HepG2 (cell line): ENCODE data around the gene FBXO11. TPM values are rescaled to one million over a fixed set of nuclear protein-coding genes. Genes with fewer than 3 reads are reported as not detected.

Experiments used
- BORCS8-MEF2B ChIP-seq: sonication (generic); formaldehyde crosslinking; IDR thresholded peaks from 2 replicates; pipeline ENCODE4 v1.8.0; 2022; ENCODE audit warnings: mild to moderate bottlenecking, missing genetic modification reagents
- ELK4 ChIP-seq: sonication (generic); formaldehyde crosslinking; IDR thresholded peaks from 2 replicates; pipeline ENCODE4 v1.9.0; 2021; ENCODE audit warnings: missing genetic modification reagents, borderline replicate concordance
- HDAC2 ChIP-seq: sonication (generic); formaldehyde crosslinking; IDR thresholded peaks from 2 replicates; pipeline ENCODE4 v1.4.0; 2020; ENCODE audit warnings: missing genetic modification reagents
- HOXA7 ChIP-seq: sonication (generic); formaldehyde crosslinking; IDR thresholded peaks from 2 replicates; pipeline ENCODE4 v1.8.1; 2022; ENCODE audit warnings: mild to moderate bottlenecking, missing genetic modification reagents, moderate library complexity
- KDM2A ChIP-seq: sonication (generic); formaldehyde crosslinking; IDR thresholded peaks from 2 replicates; pipeline ENCODE4 v1.4.0; 2020; ENCODE audit warnings: low read depth, missing genetic modification reagents, borderline replicate concordance
- NCOA2 ChIP-seq: sonication (generic); formaldehyde crosslinking; IDR thresholded peaks from 2 replicates; pipeline ENCODE4 v1.8.0; 2022; ENCODE audit warnings: inconsistent platforms
- POLR2G ChIP-seq: fragments of 200-400 bp; formaldehyde crosslinking; IDR thresholded peaks from 2 replicates; pipeline ENCODE4 v1.6.1; 2018; ENCODE audit warnings: mild to moderate bottlenecking, low read depth, low read length, moderate library complexity
- REPIN1 ChIP-seq: sonication (generic); formaldehyde crosslinking; IDR thresholded peaks from 2 replicates; pipeline ENCODE4 v1.8.0; 2022; ENCODE audit warnings: missing genetic modification reagents, low read depth, mild to moderate bottlenecking, borderline replicate concordance
- SALL2 ChIP-seq: sonication (generic); formaldehyde crosslinking; IDR thresholded peaks from 2 replicates; pipeline ENCODE4 v1.8.1; 2023; ENCODE audit warnings: mild to moderate bottlenecking, missing genetic modification reagents, inconsistent platforms
- SAP130 ChIP-seq: IDR thresholded peaks from 2 replicates; pipeline ENCODE4 v1.6.1; 2016; ENCODE audit warnings: low read depth
- SRY ChIP-seq: sonication (generic); formaldehyde crosslinking; IDR thresholded peaks from 2 replicates; pipeline ENCODE4 v1.8.0; 2022; ENCODE audit warnings: mild to moderate bottlenecking, missing genetic modification reagents
- ZEB1 ChIP-seq: IDR thresholded peaks from 2 replicates; pipeline ENCODE4 v1.6.1; 2012; ENCODE audit warnings: mild to moderate bottlenecking, low read depth, inconsistent platforms; ENCODE audit not compliant: insufficient replicate concordance
- ZFP82 ChIP-seq: sonication (generic); formaldehyde crosslinking; IDR thresholded peaks from 2 replicates; pipeline ENCODE4 v1.5.1; 2020; ENCODE audit warnings: mild to moderate bottlenecking, missing genetic modification reagents, borderline replicate concordance
- ZNF30 ChIP-seq: sonication (generic); formaldehyde crosslinking; IDR thresholded peaks from 2 replicates; pipeline ENCODE4 v1.5.0; 2020; ENCODE audit warnings: mild to moderate bottlenecking, missing genetic modification reagents
- ZNF513 ChIP-seq: sonication (generic); formaldehyde crosslinking; conservative IDR thresholded peaks from 2 replicates; pipeline ENCODE4 v1.5.0; 2020; ENCODE audit warnings: missing genetic modification reagents
- ZNF598 ChIP-seq: sonication (generic); formaldehyde crosslinking; IDR thresholded peaks from 2 replicates; pipeline ENCODE4 v1.5.1; 2020; ENCODE audit warnings: mild to moderate bottlenecking, missing genetic modification reagents, borderline replicate concordance
- ZNF629 ChIP-seq: sonication (generic); formaldehyde crosslinking; conservative IDR thresholded peaks from 2 replicates; pipeline ENCODE4 v1.5.0; 2020; ENCODE audit warnings: missing genetic modification reagents
- ZNF773 ChIP-seq: sonication (generic); formaldehyde crosslinking; IDR thresholded peaks from 2 replicates; pipeline ENCODE4 v1.4.0; 2020; ENCODE audit warnings: missing genetic modification reagents, borderline replicate concordance
- ZNF780A ChIP-seq: sonication (generic); formaldehyde crosslinking; IDR thresholded peaks from 2 replicates; pipeline ENCODE4 v1.8.0; 2022; ENCODE audit warnings: mild to moderate bottlenecking, missing genetic modification reagents, moderate library complexity
- ZSCAN20 ChIP-seq: sonication (generic); formaldehyde crosslinking; IDR thresholded peaks from 2 replicates; pipeline ENCODE4 v1.4.0; 2020; ENCODE audit warnings: missing genetic modification reagents, mild to moderate bottlenecking, borderline replicate concordance
- ZSCAN31 ChIP-seq: sonication (generic); formaldehyde crosslinking; IDR thresholded peaks from 2 replicates; pipeline ENCODE4 v1.5.0; 2020; ENCODE audit warnings: low read depth, mild to moderate bottlenecking, missing genetic modification reagents
- polyA plus RNA-seq, 8 experiments: library from polyadenylated mRNA; depleted of rRNA in 3 of 8; stranded (reverse) in 7 of 8; unstranded in 1 of 8; fragments of >200 nt; fragmentation: Illumina TruSeq in 4 of 8; extraction: Trizol in 4 of 8; gene quantifications; 2 replicates each; pipeline versions ENCODE4 v1.2.1 to v1.2.3, GENCODE V29; 2011 to 2016; ENCODE audit warnings: low read depth in 4 of 8, missing spikeins in 1 of 8, mixed read lengths in 1 of 8; ENCODE audit not compliant: insufficient read depth in 1 of 8
- total RNA-seq, 5 experiments: library from RNA; depleted of rRNA; stranded (reverse); fragments of >200 nt; fragmentation: Illumina TruSeq; extraction: Trizol; gene quantifications; 2 replicates each; pipeline ENCODE4 v1.2.3, GENCODE V29; 2016; ENCODE audit warnings: low read depth in 1 of 5

FBXO11 gene
- total and polyA plus RNA-seq, 2 of the 13 experiments (the other 11 are each of a cell fraction or from before 2014, with no cell fraction given), result 27.9 to 47.6 TPM

GRCh38 chr2:47906157-47907038 is at the start of gene FBXO11 (continued):
- TF ChIP-seq ZNF780A (CRISPR knock-in tag), result no peak
- TF ChIP-seq SRY (CRISPR knock-in tag), result no peak
- TF ChIP-seq ZSCAN20 (CRISPR knock-in tag), result no peak
- TF ChIP-seq ZNF598 (CRISPR knock-in tag), result no peak
- no peak for TF ChIP-seq ZSCAN31
- TF ChIP-seq KDM2A (CRISPR knock-in tag), result peak; percentile 86
- TF ChIP-seq ZNF513 (CRISPR knock-in tag), result no peak
- no peak for TF ChIP-seq ZFP82
- no peak for TF ChIP-seq ELK4
- TF ChIP-seq BORCS8-MEF2B (CRISPR knock-in tag), result peak; percentile 80
- TF ChIP-seq ZEB1, result peak; percentile 24
- TF ChIP-seq REPIN1 (CRISPR knock-in tag), result peak; percentile 63; the same call in 1 of the 2 replicates
- TF ChIP-seq ZNF773 (CRISPR knock-in tag), result 0 out of 2 replicates have a peak, but pooled peaks have one; percentile 48
- TF ChIP-seq ZNF30, result no peak
- TF ChIP-seq NCOA2 (CRISPR knock-in tag), result peak; percentile 43; the same call in 1 of the 2 replicates
- TF ChIP-seq SAP130 (CRISPR knock-in tag), result peak; percentile 69; the same call in 1 of the 2 replicates
- 0 out of 2 replicates have a peak, but pooled peaks have one; percentile 26 for TF ChIP-seq SALL2 (CRISPR knock-in tag)
- 0 out of 2 replicates have a peak, but pooled peaks have one; percentile 10 for TF ChIP-seq ZNF629
- TF ChIP-seq HDAC2 (CRISPR knock-in tag), result peak; percentile 48; the same call in 1 of the 2 replicates
- peak; percentile 88 for TF ChIP-seq POLR2G
- TF ChIP-seq HOXA7, result no peak
